ENCODE measurements around the gene ATP8B1. TPM values are rescaled to one million over a fixed set of nuclear protein-coding genes. Genes with fewer than 3 reads are reported as not detected.

ATP8B1 gene
- total and polyA plus RNA-seq, 2 of the 4 experiments (the other 2 are of a cell fraction), result 64.3 to 136 TPM

DNA sequence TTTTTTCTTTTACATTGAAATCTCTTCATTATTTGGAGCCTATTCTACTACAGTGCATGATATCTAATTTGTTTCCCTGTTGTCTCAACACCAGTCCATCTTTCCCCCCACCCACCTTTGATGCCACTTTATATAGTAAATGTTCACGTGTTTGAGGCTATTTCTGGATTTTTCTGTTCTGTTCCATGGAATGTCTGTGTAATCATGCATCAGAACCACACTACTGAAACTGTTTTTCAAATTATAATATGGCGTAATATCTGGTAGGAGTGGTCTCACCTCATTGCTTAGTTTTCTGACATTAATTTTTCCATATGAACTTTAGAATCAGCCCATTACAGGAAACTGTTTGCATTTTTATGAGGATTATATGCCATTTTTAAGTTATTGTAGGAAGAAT is 162.4 kb downstream of the ATP8B1 start:
- dilution Hi-C loops (cut with HindIII; ENCODE audit: low sequenced_read_pairs, unreplicated experiment) (no loop called here), in situ Hi-C loops (cut with MboI; ENCODE audit: low sequenced_read_pairs) (loop anchor here (25.0 kb wide), 2 partner anchors 472 to 847 kb away; no protein-coding TSS in a partner anchor), intact Hi-C loops (cut with micrococcal nuclease) (no loop called here)
- no peak overlapping the region for H2BK120ac ChIP-seq (ENCODE audit: low read depth, low read length)
- peaks cover 8% of the 10 kb centered on the region; the same call in 1 of the 2 replicates for H3K36me3 ChIP-seq (ENCODE audit: control insufficient read depth, insufficient read depth, low read length)
- peaks cover 4% of the 10 kb centered on the region; the same call in 1 of the 2 replicates for H3K9me3 ChIP-seq (ENCODE audit: control insufficient read depth, insufficient read depth, low read length)
- H4K8ac ChIP-seq (ENCODE audit: low read depth in 2 of 2, low read length in 2 of 2), result no peak overlapping the region
- H3K9ac ChIP-seq (ENCODE audit: low read depth, low read length), result no peak overlapping the region
- TF ChIP-seq BHLHE40 (IDR thresholded peaks at IDR 0.05; ENCODE audit: low read depth, low read length) (no peak), CEBPB (IDR thresholded peaks at IDR 0.05; ENCODE audit: low read depth, low read length) (peak; percentile 73)
- no peak overlapping the region for H3K18ac ChIP-seq (ENCODE audit: low read depth, low read length)
- no peak overlapping the region for H3K23ac ChIP-seq (ENCODE audit: low read depth, low read length)
- H3K56ac ChIP-seq (ENCODE audit: extremely low read depth, insufficient read depth, low read length), result no peak overlapping the region
- H2AFZ ChIP-seq (replicated peaks; ENCODE audit: low read length, poor library complexity), result no peak overlapping the region
- ChIA-PET POLR2A (ENCODE audit: unreplicated experiment) (no interaction called here), CTCF (no interaction called here)
- no peak overlapping the region for H3K27ac ChIP-seq (ENCODE audit: insufficient read depth, low read length)
- no peak overlapping the region for H2BK5ac ChIP-seq (ENCODE audit: low read depth, low read length, poor library complexity, severe bottlenecking)
- H4K5ac ChIP-seq (ENCODE audit: low read depth, low read length), result no peak overlapping the region
- no peak overlapping the region for H2AK9ac ChIP-seq (replicated peaks; ENCODE audit: low read depth, low read length, poor library complexity)
- H3K4me3 ChIP-seq (ENCODE audit: insufficient read depth, low read depth, low read length), result no peak overlapping the region
- H3K27me3 ChIP-seq (ENCODE audit: control insufficient read depth, insufficient read depth, low read length), result no peaks in the 10 kb centered on the region
- no peak for ATAC-seq (ENCODE audit: low read depth)
- no peaks in the 10 kb centered on the region for H3K9me1 ChIP-seq (ENCODE audit: insufficient read depth, low read length)
- H3K14ac ChIP-seq (replicated peaks; ENCODE audit: low read depth, low read length), result no peak overlapping the region
- no peak overlapping the region for H2BK15ac ChIP-seq (ENCODE audit: low read depth, low read length)
- no peak overlapping the region for H2BK20ac ChIP-seq (ENCODE audit: low read depth, low read length)
- no peak overlapping the region for H3K4ac ChIP-seq (ENCODE audit: low read depth, low read length)
- no CpG with 5 or more reads among the region's 2 CpGs for WGBS, 2 experiments (ENCODE audit: extremely low coverage in 2 of 2, insufficient read length in 1 of 2)
- no peak overlapping the region for H3K4me2 ChIP-seq (ENCODE audit: low read depth, low read length)
- H3K4me1 ChIP-seq (ENCODE audit: control insufficient read depth, insufficient read depth, low read length), result peaks cover 2% of the 10 kb centered on the region; the same call in 1 of the 2 replicates
- H2AK5ac ChIP-seq (ENCODE audit: low read depth, low read length), result no peak overlapping the region
- BruUV-seq (replicated peaks), result no TSS peak
- peak; percentile 24 for DNase-seq
- H4K20me1 ChIP-seq (ENCODE audit: insufficient read depth, low read length), result peaks cover 5% of the 10 kb centered on the region; the same call in 1 of the 2 replicates
- peaks cover 0 to 7% of the 10 kb centered on the region in 2 experiments; a peak in 3 of 4 replicates for H3K79me1 ChIP-seq (ENCODE audit: low read depth in 1 of 2, low read length in 2 of 2)
- no peak overlapping the region for H4K91ac ChIP-seq (ENCODE audit: insufficient read depth, low read depth, low read length)
